Gastroesophageal sphincter (tissue), 3 donors: ENCODE data around the gene WDR86.

Source experiments
- POLR2A ChIP-seq, 2 donors: fragments of 450-650 bp; IDR thresholded peaks; one replicate each; pipeline ENCODE4 v1.6.1; 2017; ENCODE audit warnings: antibody characterized with exemption in 2 of 2, mild to moderate bottlenecking in 2 of 2, moderate library complexity in 1 of 2
- POLR2AphosphoS5 ChIP-seq: sonication (generic); formaldehyde crosslinking; IDR thresholded peaks from one replicate; pipeline ENCODE4 v1.6.1; 2017; ENCODE audit warnings: antibody characterized with exemption
- TF ChIP-seq, protein P1 (sequence below), 4 experiments: fragments of 200-600 bp in 2 of 4; fragments of 450-650 bp in 2 of 4; sonication (generic) in 1 of 4; IDR thresholded peaks; one replicate each; pipeline ENCODE4 v1.5.1; 2017 to 2019; ENCODE audit warnings: antibody characterized with exemption in 4 of 4, mild to moderate bottlenecking in 2 of 4, moderate library complexity in 2 of 4

GRCh38 chr7:151373599-151373998 is 36.2 kb downstream of the WDR86 start:
- TF ChIP-seq, protein P1, sequence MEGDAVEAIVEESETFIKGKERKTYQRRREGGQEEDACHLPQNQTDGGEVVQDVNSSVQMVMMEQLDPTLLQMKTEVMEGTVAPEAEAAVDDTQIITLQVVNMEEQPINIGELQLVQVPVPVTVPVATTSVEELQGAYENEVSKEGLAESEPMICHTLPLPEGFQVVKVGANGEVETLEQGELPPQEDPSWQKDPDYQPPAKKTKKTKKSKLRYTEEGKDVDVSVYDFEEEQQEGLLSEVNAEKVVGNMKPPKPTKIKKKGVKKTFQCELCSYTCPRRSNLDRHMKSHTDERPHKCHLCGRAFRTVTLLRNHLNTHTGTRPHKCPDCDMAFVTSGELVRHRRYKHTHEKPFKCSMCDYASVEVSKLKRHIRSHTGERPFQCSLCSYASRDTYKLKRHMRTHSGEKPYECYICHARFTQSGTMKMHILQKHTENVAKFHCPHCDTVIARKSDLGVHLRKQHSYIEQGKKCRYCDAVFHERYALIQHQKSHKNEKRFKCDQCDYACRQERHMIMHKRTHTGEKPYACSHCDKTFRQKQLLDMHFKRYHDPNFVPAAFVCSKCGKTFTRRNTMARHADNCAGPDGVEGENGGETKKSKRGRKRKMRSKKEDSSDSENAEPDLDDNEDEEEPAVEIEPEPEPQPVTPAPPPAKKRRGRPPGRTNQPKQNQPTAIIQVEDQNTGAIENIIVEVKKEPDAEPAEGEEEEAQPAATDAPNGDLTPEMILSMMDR (IDR thresholded peaks at IDR 0.05), result no peak
- TF ChIP-seq POLR2AphosphoS5 (no peak), POLR2A (IDR thresholded peaks at IDR 0.05) (no peak)
